Keratinocyte (primary cell): ENCODE measurements around the gene TRIM39. TPM values are rescaled to one million over a fixed set of nuclear protein-coding genes. Genes with fewer than 3 reads are reported as not detected.
A peak's percentile ranks its signal among the peaks of the same experiment; 100 is the strongest.

Experiments
- DNase-seq: peaks from one replicate; pipeline ENCODE4 v3.0.0-alpha.2; 2011; ENCODE audit warnings: low read depth, missing footprints, low spot score
- FAIRE-seq: peaks from 2 replicates; lab custom pipeline; 2011; peaks lifted over from hg19 to GRCh38; lab: Jason Lieb, UNC
- H2AFZ ChIP-seq: 2 replicates; pipeline ENCODE4 v1.6.0; 2012; ENCODE audit warnings: low read length, control low read depth, inconsistent platforms; ENCODE audit not compliant: control insufficient read depth
- H3K27ac ChIP-seq: 2 replicates; pipeline ENCODE4 v1.5.1; 2011; ENCODE audit warnings: low read length; ENCODE audit not compliant: control insufficient read depth, insufficient read depth
- H3K27me3 ChIP-seq: 3 replicates; pipeline ENCODE4 v1.6.0; 2011; ENCODE audit warnings: low read length; ENCODE audit not compliant: control insufficient read depth, insufficient read depth; ENCODE audit errors: extremely low read depth
- H3K36me3 ChIP-seq, 2 experiments: 2 replicates in 1 of 2; 3 replicates in 1 of 2; pipeline ENCODE4 v1.5.1; 2011; ENCODE audit warnings: low read length in 2 of 2, mild to moderate bottlenecking in 1 of 2; ENCODE audit not compliant: control insufficient read depth in 2 of 2, insufficient read depth in 2 of 2; ENCODE audit errors: extremely low read depth in 1 of 2
- H3K4me1 ChIP-seq: 3 replicates; pipeline ENCODE4 v1.5.1; 2011; ENCODE audit warnings: low read length; ENCODE audit not compliant: control insufficient read depth, insufficient read depth; ENCODE audit errors: extremely low read depth
- H3K4me2 ChIP-seq: 3 replicates; pipeline ENCODE4 v1.6.0; 2011; ENCODE audit warnings: low read depth, low read length; ENCODE audit not compliant: control insufficient read depth, insufficient read depth; ENCODE audit errors: extremely low read depth
- H3K4me3 ChIP-seq, 3 experiments: fragments of 200-600 bp in 1 of 3; sonication (generic) in 1 of 3; 2 replicates in 2 of 3; 3 replicates in 1 of 3; pipeline ENCODE4 v1.5.1; 2011 to 2016; ENCODE audit warnings: low read length in 3 of 3, mild to moderate bottlenecking in 3 of 3, control low read depth in 2 of 3, inconsistent platforms in 1 of 3, low read depth in 1 of 3, mixed read lengths in 1 of 3, mixed run types in 1 of 3, moderate library complexity in 1 of 3; ENCODE audit not compliant: control insufficient read depth in 2 of 3, insufficient read depth in 2 of 3; ENCODE audit errors: extremely low read depth in 1 of 3
- H3K79me2 ChIP-seq: 2 replicates; pipeline ENCODE4 v1.6.0; 2012; ENCODE audit warnings: low read length; ENCODE audit not compliant: control insufficient read depth, insufficient read depth
- H3K9ac ChIP-seq: 3 replicates; pipeline ENCODE4 v1.6.0; 2011; ENCODE audit warnings: low read length; ENCODE audit not compliant: control insufficient read depth, insufficient read depth; ENCODE audit errors: extremely low read depth
- H3K9me1 ChIP-seq: 3 replicates; pipeline ENCODE4 v1.6.0; 2011; ENCODE audit warnings: low read length; ENCODE audit not compliant: control insufficient read depth, insufficient read depth; ENCODE audit errors: extremely low read depth
- H3K9me3 ChIP-seq: 2 replicates; pipeline ENCODE4 v1.5.1; 2012; ENCODE audit warnings: low read depth, low read length; ENCODE audit not compliant: control insufficient read depth
- H4K20me1 ChIP-seq: 3 replicates; pipeline ENCODE4 v1.6.0; 2011; ENCODE audit warnings: low read length; ENCODE audit not compliant: control insufficient read depth, insufficient read depth; ENCODE audit errors: extremely low read depth
- EZH2 ChIP-seq: IDR thresholded peaks from one replicate; pipeline ENCODE4 v1.6.1; 2012; ENCODE audit warnings: inconsistent platforms, mild to moderate bottlenecking, low read length, moderate library complexity
- dilution Hi-C: fragments of 300-500 bp; cut with MboI; formaldehyde crosslinking; loops from one replicate; pipeline ENCODE4 v1.7.0; 2020; ENCODE audit warnings: low sequenced_read_pairs; ENCODE audit not compliant: extremely low pct_ligation_motif_present
- polyA plus RNA-seq, 5 experiments: library from polyadenylated mRNA; depleted of rRNA in 3 of 5; stranded (reverse) in 3 of 5; stranded (forward) in 1 of 5; unstranded in 1 of 5; fragments of >200 nt; gene quantifications; 1 replicate in 1 of 5; 2 replicates in 3 of 5; 3 replicates in 1 of 5; pipeline versions ENCODE4 v1.2.1 to v1.2.3, GENCODE V29; 2011 to 2012; ENCODE audit warnings: missing spikeins in 2 of 5, low read depth in 1 of 5, low replicate concordance in 1 of 5
- TF ChIP-seq, protein P1 (sequence below), 3 experiments: IDR thresholded peaks in 1 of 3; conservative IDR thresholded peaks in 1 of 3; optimal IDR thresholded peaks in 1 of 3; 2 replicates in 2 of 3; 3 replicates in 1 of 3; pipeline versions ENCODE3 to v1.5.1; 2011; ENCODE audit warnings: low read length in 3 of 3, mild to moderate bottlenecking in 3 of 3, moderate library complexity in 2 of 3, control low read depth in 1 of 3, inconsistent platforms in 1 of 3; ENCODE audit not compliant: insufficient read depth in 2 of 3; ENCODE audit errors: extremely low read depth in 1 of 3

The TRIM39 gene
- polyA plus RNA-seq, 1 donor (not counting 4 experiments of a cell fraction or from before 2014, with no cell fraction given), result 7.9 TPM

DNA sequence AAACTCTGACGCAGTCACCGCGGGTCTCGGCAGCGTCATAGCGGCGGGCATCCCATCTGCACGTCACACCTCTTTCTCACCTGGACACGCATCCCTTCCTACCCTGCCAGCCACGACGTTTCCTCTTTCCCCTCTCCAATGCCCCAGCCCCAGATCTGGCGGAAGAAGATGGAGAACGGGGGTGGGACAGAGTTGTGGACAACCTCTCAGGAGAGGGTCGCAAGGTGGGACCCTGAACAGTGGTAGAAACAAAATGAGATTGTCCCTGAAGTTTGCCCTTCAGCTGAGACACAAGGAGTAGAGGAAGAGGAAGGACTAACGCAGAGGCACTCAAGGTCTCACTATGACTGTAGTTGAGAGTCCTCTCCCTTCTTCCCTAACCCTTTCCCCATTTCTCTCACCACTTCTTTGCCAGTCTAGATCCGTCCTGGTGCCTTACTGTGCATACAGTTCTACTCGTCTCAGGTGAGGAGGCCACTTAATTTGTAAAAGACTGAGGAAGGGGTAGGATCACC is 562 bp downstream of the TRIM39 start:
- Histone ChIP-seq H3K4me2 (peak overlapping the region; percentile 77), H4K20me1 (no peaks in the 10 kb centered on the region), H3K36me3 (peaks cover 12 to 13% of the 10 kb centered on the region in 2 experiments), H3K27me3 (no peaks in the 10 kb centered on the region), H3K79me2 (peaks cover 35% of the 10 kb centered on the region), H3K9me1 (no peaks in the 10 kb centered on the region), H3K4me1 (peaks cover 28% of the 10 kb centered on the region), H3K9ac (peak overlapping the region; percentile 89), H3K4me3 (peak overlapping the region; percentile 75 to 78 (median 76)), H3K9me3 (no peaks in the 10 kb centered on the region), H3K27ac (peak overlapping the region; percentile 99), H2AFZ (peak overlapping the region; percentile 67)
- DNase-seq (no peak), FAIRE-seq (no peak)
- dilution Hi-C loops, result loop anchor here (25.0 kb wide), 1 partner anchor 90 kb away; no protein-coding TSS in a partner anchor
- TF ChIP-seq, protein P1, sequence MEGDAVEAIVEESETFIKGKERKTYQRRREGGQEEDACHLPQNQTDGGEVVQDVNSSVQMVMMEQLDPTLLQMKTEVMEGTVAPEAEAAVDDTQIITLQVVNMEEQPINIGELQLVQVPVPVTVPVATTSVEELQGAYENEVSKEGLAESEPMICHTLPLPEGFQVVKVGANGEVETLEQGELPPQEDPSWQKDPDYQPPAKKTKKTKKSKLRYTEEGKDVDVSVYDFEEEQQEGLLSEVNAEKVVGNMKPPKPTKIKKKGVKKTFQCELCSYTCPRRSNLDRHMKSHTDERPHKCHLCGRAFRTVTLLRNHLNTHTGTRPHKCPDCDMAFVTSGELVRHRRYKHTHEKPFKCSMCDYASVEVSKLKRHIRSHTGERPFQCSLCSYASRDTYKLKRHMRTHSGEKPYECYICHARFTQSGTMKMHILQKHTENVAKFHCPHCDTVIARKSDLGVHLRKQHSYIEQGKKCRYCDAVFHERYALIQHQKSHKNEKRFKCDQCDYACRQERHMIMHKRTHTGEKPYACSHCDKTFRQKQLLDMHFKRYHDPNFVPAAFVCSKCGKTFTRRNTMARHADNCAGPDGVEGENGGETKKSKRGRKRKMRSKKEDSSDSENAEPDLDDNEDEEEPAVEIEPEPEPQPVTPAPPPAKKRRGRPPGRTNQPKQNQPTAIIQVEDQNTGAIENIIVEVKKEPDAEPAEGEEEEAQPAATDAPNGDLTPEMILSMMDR (optimal IDR thresholded peaks at IDR 0.05 in 1 of 3, IDR thresholded peaks at IDR 0.05 in 1 of 3, conservative IDR thresholded peaks at IDR 0.05 in 1 of 3; ENCODE audit: extremely low read depth in 1 of 3, insufficient read depth in 2 of 3, low read length in 3 of 3), result no peak

DNA sequence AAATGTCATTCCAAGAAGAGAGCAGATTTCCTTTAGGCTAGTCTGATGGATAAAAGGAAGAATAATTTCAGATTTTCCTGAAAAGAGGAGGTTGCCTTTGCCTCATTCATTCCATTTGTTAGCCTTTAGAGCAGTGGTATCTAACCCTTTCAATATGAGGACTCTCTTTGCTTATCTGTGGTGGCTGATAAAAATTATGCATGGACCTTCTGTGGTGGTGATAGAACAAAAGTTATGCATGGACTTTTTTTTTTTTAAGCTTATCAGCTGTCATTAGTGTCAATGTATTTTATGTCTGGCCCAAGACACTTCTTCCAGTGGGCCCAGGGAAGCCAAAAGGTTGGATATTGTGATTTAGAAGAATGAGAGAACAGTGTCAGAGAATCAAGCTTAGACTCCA is 1.7 kb downstream of the TRIM39 start:
- Histone ChIP-seq H3K36me3 (peaks cover 13 to 15% of the 10 kb centered on the region in 2 experiments), H3K27me3 (no peaks in the 10 kb centered on the region), H3K4me3 (no peak overlapping the region), H3K9me1 (no peaks in the 10 kb centered on the region), H2AFZ (no peak overlapping the region), H4K20me1 (no peaks in the 10 kb centered on the region), H3K79me2 (peaks cover 24% of the 10 kb centered on the region), H3K4me1 (peaks cover 21% of the 10 kb centered on the region), H3K9me3 (no peaks in the 10 kb centered on the region), H3K4me2 (no peak overlapping the region), H3K9ac (no peak overlapping the region), H3K27ac (no peak overlapping the region)
- dilution Hi-C loops, result loop anchor here (25.0 kb wide), 1 partner anchor 91 kb away; no protein-coding TSS in a partner anchor
- TF ChIP-seq, protein P1 (optimal IDR thresholded peaks at IDR 0.05 in 1 of 3, IDR thresholded peaks at IDR 0.05 in 1 of 3, conservative IDR thresholded peaks at IDR 0.05 in 1 of 3; ENCODE audit: extremely low read depth in 1 of 3, insufficient read depth in 2 of 3, low read length in 3 of 3), result no peak
- no peak for TF ChIP-seq EZH2
- FAIRE-seq (no peak), DNase-seq (no peak)
